NCI-H2107 treated with DMSO at 0.1 percent for 48 hours (cell line): ENCODE measurements around the gene HMGCR.

ENCODE experiments used
- DNase-seq: peaks from one replicate; lab custom pipeline; 2025; ENCODE audit not compliant: unreplicated experiment; lab: John Stamatoyannopoulos, UW

HMGCR gene

GRCh38 chr5:75380099-75380498, 43.1 kb downstream of the HMGCR start:
- no peak for DNase-seq

- DNase-seq: no peak
Observed at GRCh38 chr5:75381456-75381855, 44.4 kb downstream of the HMGCR start.

GRCh38 chr5:75384218-75384617, 47.2 kb downstream of the HMGCR start:
- DNase-seq: no peak

GRCh38 chr5:75387806-75388205, 50.8 kb downstream of the HMGCR start:
- DNase-seq: no peak

- no peak for DNase-seq
Observed at GRCh38 chr5:75389430-75389829, 52.4 kb downstream of the HMGCR start.

- DNase-seq: no peak
Observed at GRCh38 chr5:75395277-75395676, 58.3 kb downstream of the HMGCR start.

GRCh38 chr5:75405296-75405695, 68.3 kb downstream of the HMGCR start:
- no peak for DNase-seq
